ENCODE data around the gene EEFSEC.

Gene EEFSEC

GRCh38 chr3:128442949-128443348 lies 289.7 kb downstream of the EEFSEC start:
- no peak for DNase-seq (ENCODE audit: low read depth, low spot score)

DNA sequence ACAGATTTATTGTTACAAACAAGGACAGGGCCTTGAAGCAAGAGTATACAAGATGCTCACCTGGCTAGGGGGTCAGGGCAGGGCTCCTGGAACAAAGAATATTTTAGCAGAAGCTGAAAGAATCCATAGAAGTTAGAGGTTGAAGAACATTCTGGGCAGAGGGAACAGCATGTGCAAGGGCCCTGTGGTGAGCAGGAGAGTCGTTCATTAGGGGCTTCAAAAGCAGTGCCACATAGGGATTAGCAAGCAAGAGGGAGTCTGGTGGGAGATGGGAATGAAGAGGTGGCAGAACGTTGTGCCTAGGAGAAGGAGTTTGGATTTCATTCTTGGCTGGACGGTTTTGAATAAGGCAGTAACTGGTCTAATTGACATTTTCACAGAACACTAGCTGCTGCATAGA lies 290.5 kb downstream of the EEFSEC start:
- no peak for DNase-seq (ENCODE audit: low read depth, low spot score)

DNA sequence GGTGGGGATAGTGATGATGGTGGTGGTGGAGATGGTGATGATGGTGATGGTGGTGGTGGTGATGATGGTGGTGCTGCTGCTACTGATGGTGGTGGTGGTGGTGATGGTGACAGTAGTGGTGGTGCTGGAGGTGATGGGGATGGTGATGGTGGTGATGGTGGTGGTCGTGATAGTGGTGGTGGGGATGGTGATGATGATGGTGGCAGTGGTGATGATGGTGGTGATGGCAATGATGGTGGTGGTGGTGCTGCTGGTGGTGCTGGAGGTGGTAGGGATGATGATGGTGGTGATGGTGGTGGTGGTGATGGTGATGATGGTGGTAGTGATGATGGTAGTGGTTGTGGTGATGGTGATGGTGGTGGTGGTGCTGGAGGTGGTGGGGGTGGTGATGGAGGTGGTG lies 292.1 kb downstream of the EEFSEC start:
- DNase-seq (ENCODE audit: low read depth, low spot score) = no peak

- no peak for DNase-seq (ENCODE audit: low read depth, low spot score)
Observed at GRCh38 chr3:128446821-128447220, 293.5 kb downstream of the EEFSEC start.

DNA sequence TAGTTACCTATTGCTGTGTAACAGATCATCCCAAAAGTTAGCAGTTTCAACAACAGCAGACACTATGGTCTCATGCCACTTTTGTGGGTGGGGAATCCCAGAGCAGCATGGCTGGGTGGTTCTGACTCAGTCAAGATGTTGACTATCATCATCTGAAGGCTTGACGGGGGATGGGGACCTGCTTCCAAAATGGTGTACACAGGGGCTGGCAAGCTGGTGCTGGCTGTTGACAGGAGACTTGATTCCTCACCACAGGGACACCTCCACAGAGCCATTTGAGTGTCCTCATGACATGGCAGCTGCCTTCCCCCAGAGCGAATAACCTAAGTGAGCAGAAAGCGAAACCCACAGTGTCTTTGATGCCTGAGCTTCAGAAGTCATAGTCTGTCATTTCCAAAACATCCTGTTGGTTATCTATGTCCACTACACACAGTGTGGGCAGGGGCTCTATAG lies 294.3 kb downstream of the EEFSEC start:
- no peak for DNase-seq (ENCODE audit: low read depth, low spot score)

DNA sequence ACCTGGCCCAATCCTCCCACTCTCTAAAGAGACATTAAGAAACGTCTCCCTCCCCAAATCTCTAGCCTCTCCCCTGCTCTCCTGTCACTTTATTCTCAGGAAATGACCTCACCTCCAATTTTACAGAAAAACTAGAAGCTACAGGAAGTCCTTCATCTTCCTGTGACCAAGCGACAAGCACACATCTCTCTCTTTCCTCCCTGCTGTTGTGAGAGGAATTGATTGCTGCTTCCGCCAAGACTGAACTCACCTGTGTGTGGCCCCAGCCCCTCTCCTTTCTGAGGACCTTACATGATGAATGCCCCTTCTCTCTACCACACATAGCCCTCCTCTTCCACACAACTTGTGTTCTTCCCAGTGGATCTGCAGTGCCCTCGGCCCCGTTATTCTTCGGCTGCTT lies 295.2 kb downstream of the EEFSEC start:
- DNase-seq (ENCODE audit: low read depth, low spot score) = no peak

- DNase-seq (ENCODE audit: low read depth, low spot score) = no peak
Observed at GRCh38 chr3:128449111-128449638, 295.9 kb downstream of the EEFSEC start.

- no peak for DNase-seq (ENCODE audit: low read depth, low spot score)
Observed at GRCh38 chr3:128452120-128452519, 298.8 kb downstream of the EEFSEC start.

- DNase-seq (ENCODE audit: low read depth, low spot score) = no peak
Observed at GRCh38 chr3:128452678-128453275, 299.5 kb downstream of the EEFSEC start.

DNA sequence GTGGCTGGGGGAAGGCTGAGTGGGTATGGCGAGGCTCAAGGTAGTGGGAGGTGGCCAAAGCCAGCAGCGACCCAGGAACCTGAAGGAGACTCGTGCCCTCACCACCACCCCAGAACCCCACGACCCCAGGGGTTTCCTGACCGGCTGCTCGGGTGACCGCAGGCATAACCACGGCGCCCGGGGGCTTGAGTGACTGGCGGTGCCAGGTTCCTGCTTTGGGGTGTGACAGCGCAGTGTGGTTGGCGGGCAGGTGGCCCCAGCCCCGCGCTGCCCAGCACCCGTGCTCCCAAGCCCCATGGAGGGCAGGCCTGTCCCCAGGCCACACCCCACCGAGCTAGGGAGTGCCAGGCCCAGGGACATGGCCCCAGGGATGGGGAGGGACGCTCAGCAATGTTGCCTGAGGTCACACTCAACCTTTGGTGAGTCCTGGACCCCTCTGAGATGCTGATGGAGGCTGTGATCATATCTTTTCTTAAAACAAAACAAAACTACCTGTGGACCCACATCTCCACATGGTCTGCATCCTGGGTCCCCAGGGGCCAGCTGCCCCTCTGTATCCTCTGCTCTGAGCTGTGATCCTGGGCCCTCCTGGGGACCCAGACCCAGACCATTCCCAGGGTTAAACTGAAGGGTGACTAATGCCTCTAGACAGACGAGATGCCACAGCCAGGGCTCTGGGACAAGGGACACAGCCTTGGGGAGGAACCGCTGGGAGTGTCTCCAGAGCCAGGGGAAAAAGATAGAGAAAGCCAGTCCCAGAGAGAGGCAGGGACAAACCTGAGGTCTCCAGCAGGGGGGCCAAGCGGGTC lies 300.4 kb downstream of the EEFSEC start:
- no peak for DNase-seq (ENCODE audit: low read depth, low spot score)

- no peak for DNase-seq (ENCODE audit: low read depth, low spot score)
Observed at GRCh38 chr3:128454310-128454618, 301.0 kb downstream of the EEFSEC start.

DNA sequence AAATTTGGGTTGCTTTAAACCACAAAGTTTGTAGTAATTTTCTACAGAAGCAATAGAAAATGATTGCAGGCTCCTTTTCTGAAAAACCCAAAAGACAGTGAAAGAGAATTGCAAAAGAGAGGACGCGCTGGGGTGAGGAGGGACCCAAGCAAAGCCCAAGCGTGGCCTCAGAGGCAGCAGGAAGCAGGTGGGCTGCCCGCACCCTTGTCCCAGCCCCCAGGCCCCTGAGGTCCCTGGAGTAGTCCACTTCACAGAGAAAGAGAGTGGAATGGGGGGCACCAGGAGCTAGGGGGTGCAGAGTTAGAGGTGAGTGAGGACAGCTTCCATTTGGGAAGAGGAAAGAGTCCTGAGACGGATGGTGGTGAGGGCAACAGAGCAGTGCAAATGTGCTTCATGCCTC lies 301.8 kb downstream of the EEFSEC start:
- DNase-seq (ENCODE audit: low read depth, low spot score) = no peak

DNA sequence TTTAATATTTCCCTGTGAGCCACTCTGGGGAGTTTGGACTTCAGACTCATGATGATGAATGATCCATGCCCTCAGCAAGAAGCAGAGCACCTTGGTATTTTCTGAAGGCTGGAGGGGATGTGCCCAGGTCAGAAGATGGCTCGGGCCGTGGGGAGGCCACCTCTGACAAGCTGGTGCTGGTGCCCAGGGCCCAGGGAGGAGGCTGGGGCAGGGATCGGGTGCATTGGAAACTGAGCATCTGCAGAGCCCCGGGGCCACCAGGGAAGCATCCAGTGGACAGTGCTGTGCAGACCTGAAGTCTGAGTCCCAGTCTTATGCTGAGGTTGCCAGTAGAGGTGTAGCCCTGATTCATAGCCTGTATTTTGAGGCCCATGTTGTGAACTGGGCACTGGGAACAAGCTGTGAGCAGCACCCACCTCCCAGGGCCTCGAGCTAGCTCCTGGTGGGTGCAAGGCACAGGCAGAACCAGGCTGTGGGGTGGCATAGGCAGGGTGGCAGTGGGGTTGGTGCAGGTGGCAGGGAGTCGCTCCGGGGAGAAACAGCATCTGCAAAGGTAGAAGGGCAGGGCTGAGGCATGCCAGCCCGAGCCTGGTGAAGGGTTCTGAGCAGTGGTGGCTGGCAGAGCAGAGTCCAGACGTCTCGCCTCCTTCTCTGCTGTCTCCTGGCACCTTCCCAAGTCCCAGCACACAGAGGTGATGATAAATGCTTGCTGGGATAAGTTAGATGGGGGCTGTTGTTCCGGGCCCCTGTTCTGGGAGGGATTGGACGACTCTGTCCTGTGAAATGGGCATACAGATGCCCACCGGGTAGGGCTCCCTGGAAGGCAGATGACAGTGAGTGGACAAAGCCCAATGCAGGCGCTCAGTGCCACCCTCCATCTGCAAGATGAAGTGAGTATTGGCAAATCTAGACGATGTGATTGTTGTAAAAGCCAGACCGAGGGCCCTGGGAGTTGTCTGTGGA lies 302.8 kb downstream of the EEFSEC start:
- no peak for DNase-seq (ENCODE audit: low read depth, low spot score)

- DNase-seq (ENCODE audit: low read depth, low spot score) = peak; percentile 71
Observed at GRCh38 chr3:128456776-128457715, 303.8 kb downstream of the EEFSEC start.

DNA sequence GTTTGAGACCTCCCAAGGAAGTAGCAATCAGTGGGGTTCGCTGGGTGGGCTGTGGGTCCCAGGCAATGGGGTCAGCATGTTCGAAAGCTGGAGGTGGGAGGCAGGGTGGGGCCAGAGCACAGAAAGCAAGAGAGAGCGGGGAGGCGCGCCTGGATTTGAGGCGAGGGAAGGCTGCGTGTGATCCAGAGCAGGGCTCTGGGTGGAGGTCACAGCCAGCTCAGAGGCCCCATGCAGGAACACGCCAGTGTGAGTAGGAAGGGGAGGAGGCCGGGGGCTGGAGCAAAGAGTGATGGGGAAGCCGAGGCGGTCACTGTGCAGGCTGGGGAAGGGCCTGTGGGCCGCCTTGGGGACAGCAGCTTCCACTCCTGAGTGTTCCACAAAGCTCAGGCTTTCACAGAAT lies 304.7 kb downstream of the EEFSEC start:
- no peak for DNase-seq (ENCODE audit: low read depth, low spot score)
